ENCODE measurements around the gene SCLY.

DNA sequence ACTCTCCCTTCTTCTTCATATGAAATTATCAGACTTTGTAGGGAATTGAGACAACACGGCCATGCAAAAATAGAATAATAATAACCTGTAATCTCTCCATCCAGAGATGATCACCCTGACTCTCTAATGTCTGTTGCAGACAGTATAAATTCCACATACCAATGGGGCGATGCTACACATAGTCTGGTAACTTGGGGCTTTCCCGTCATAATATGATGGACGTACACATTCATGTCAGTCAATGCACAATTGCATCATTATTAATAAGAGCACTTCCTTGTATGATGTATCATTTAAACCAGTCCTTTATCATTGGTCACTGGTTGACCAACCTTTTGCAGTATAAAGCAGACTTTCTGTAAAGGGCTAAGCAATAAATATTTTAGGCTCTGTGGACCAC is 39.5 kb upstream of the SCLY start:
- TF ChIP-seq, protein P1, sequence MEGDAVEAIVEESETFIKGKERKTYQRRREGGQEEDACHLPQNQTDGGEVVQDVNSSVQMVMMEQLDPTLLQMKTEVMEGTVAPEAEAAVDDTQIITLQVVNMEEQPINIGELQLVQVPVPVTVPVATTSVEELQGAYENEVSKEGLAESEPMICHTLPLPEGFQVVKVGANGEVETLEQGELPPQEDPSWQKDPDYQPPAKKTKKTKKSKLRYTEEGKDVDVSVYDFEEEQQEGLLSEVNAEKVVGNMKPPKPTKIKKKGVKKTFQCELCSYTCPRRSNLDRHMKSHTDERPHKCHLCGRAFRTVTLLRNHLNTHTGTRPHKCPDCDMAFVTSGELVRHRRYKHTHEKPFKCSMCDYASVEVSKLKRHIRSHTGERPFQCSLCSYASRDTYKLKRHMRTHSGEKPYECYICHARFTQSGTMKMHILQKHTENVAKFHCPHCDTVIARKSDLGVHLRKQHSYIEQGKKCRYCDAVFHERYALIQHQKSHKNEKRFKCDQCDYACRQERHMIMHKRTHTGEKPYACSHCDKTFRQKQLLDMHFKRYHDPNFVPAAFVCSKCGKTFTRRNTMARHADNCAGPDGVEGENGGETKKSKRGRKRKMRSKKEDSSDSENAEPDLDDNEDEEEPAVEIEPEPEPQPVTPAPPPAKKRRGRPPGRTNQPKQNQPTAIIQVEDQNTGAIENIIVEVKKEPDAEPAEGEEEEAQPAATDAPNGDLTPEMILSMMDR (IDR thresholded peaks at IDR 0.05), result no peak
- TF ChIP-seq POLR2AphosphoS5 (IDR thresholded peaks at IDR 0.05) (no peak), POLR2A (IDR thresholded peaks at IDR 0.05) (no peak)

All from suprapubic skin (tissue), 4 donors.